HG03175 (cell line): ENCODE results near the gene GNB5.

Source experiments
- ATAC-seq: cut with Tn5 transposase; IDR thresholded peaks from one replicate; pipeline ENCODE4 v1.9.1; 2021; ENCODE audit warnings: mild to moderate bottlenecking, moderate library complexity; ENCODE audit not compliant: unreplicated experiment

The GNB5 gene

GRCh38 chr15:52146776-52147175, 44.4 kb downstream of the GNB5 start:
- no peak for ATAC-seq

DNA sequence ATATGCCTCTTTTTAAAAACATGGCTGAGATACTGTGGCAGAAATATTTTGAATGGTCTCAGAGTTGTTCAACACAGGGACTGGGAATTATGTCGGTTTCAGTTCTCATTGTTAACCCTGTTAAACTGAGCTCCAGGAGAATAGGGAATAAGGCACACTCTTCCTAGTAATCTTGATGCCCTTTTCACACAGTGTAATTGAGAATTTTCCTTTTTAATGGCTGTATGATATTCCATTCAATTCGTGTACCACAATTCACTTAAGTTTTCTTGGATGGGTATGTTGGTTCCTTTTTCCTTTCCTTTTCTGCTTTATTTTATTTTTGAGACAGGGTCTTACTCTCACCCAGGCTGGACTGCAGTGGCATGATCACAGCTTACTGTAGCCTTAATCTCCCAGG, 44.9 kb downstream of the GNB5 start:
- ATAC-seq: no peak

GRCh38 chr15:52144656-52145178, 46.5 kb downstream of the GNB5 start:
- no peak for ATAC-seq

DNA sequence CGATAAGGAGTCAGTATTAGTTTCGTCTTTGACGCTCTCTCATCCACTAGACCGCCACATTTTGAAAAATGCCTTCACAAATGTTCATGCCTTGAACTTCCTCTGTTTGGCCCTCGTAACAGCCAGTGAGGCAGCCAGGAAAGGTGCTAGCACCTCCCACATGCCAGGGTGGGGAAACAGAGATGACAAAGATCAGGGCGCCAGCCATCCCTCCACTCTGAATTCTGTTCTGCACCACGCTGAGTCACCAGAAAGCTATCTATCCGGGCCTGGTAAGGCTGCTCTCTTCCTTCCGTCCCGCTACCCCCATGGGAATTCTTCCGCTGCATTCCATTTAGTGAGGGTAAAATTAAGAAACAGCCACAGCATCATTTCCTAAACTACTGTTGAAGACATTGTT, 47.3 kb downstream of the GNB5 start:
- no peak for ATAC-seq

GRCh38 chr15:52140646-52141045, 50.5 kb downstream of the GNB5 start:
- no peak for ATAC-seq

- ATAC-seq: no peak
Observed at GRCh38 chr15:52139599-52140462, 51.4 kb downstream of the GNB5 start.

GRCh38 chr15:52137432-52138357, 53.5 kb downstream of the GNB5 start:
- ATAC-seq: no peak

DNA sequence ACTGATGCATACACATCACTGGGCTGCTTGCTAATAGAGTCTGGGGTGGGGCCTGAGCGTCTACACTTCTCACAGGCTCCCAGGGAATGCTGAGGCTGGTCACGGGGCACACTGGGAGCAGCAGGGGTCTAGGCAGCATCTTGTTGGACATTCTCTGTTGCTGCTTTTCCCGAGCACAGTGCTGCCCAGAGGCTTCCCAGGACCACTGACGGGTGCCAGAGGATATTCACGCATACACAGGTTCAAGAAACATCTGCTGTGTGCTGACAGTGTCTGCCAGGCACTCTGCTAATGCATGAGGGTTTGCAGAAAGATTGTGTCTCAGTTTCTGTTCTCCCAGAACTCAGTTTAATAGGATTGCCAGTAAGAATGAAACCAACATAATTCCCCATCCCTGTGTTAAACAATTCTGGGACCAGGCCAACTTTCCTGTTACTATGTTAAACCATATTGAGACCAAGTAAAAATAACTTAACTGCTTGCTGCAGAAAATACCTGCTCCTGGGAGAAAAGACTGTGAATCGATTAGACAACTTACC, 54.7 kb downstream of the GNB5 start:
- no peak for ATAC-seq

- no peak for ATAC-seq
Observed at GRCh38 chr15:52134502-52135144, 56.6 kb downstream of the GNB5 start.

GRCh38 chr15:52133510-52134220, 57.5 kb downstream of the GNB5 start:
- ATAC-seq: no peak

DNA sequence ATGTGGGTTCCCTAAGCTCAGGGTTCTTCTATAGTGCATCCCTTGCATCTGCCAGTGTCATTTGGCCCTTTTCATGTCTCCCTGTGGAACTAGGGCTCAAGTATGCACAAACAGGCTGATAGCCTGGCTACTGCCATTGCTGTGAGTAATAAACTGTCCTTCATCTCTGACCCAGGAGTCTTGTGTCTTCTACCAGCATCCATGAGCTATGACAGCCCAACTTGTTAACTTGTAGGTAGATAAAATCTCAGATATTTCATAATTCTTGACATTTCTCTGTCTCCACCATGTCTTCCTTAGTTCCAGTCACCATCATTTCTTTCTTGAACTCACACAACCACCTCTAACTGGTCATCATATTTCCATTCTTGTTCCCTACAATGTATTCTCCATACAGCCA, 59.1 kb downstream of the GNB5 start:
- ATAC-seq: no peak

- no peak for ATAC-seq
Observed at GRCh38 chr15:52128568-52128967, 62.6 kb downstream of the GNB5 start.

GRCh38 chr15:52124270-52124880, 66.8 kb downstream of the GNB5 start:
- no peak for ATAC-seq

- ATAC-seq: no peak
Observed at GRCh38 chr15:52121896-52122295, 69.3 kb downstream of the GNB5 start.

GRCh38 chr15:52121006-52121405, 70.2 kb downstream of the GNB5 start:
- no peak for ATAC-seq

DNA sequence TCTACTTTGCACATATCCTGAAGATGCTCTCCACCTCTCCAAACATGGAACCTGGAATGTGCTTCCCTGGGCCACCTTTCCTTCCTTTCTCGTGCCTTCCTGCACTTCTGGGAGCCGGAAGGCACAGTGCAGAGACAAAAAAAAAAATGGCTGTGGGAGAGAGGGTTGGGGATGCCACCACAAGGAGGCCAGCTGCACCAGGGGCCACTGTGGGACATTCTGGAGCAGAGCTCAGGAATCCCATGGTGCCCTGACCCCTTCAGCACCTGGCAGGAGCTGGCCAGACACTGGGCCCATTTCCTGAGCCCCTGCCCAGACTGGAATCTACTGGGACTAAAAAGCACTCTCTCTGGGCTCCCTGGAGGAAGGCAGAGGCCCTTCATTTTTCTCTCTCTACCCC, 70.7 kb downstream of the GNB5 start:
- no peak for ATAC-seq

GRCh38 chr15:52118969-52119749, 72.0 kb downstream of the GNB5 start:
- ATAC-seq: no peak

- no peak for ATAC-seq
Observed at GRCh38 chr15:52117549-52117948, 73.6 kb downstream of the GNB5 start.
